DMS53 (cell line): ENCODE data around the gene TICAM2.

Source experiments
- DNase-seq: peaks from one replicate; lab custom pipeline; 2025; lab: John Stamatoyannopoulos, UW

TICAM2 gene

GRCh38 chr5:115531787-115532367, 70.4 kb downstream of the TICAM2 start:
- DNase-seq: no peak

GRCh38 chr5:115531380-115531779, 70.9 kb downstream of the TICAM2 start:
- DNase-seq: no peak

- DNase-seq: no peak
Measured at GRCh38 chr5:115530426-115530825, 71.9 kb downstream of the TICAM2 start.
